Ascending aorta (tissue), 2 donors: ENCODE results near the gene SCAMP5. TPM values are rescaled to one million over a fixed set of nuclear protein-coding genes. Genes with fewer than 3 reads are reported as not detected.

Source experiments
- DNase-seq, 2 donors: peaks; one replicate each; pipeline ENCODE4 v3.0.0-alpha.2; 2019; ENCODE audit warnings: low spot score in 2 of 2
- H3K27ac ChIP-seq, 2 donors: fragments of 200-600 bp; sonication (generic); one replicate each; pipeline ENCODE4 v1.5.1; 2016 to 2017; ENCODE audit warnings: mild to moderate bottlenecking in 1 of 2
- H3K27me3 ChIP-seq: fragments of 200-600 bp; sonication (generic); one replicate; pipeline ENCODE4 v1.5.1; 2017
- H3K36me3 ChIP-seq, 2 donors: fragments of 200-600 bp; sonication (generic); one replicate each; pipeline ENCODE4 v1.5.1; 2016
- H3K4me1 ChIP-seq, 2 donors: fragments of 200-600 bp; sonication (generic); one replicate each; pipeline ENCODE4 v1.5.1; 2016 to 2017; ENCODE audit warnings: mild to moderate bottlenecking in 1 of 2
- H3K4me3 ChIP-seq, 2 donors: fragments of 200-600 bp; sonication (generic); one replicate each; pipeline ENCODE4 v1.5.1; 2016 to 2017; ENCODE audit warnings: mild to moderate bottlenecking in 1 of 2
- H3K9me3 ChIP-seq, 2 donors: fragments of 200-600 bp; sonication (generic); one replicate each; pipeline ENCODE4 v1.5.1; 2016
- CTCF ChIP-seq, 3 experiments: fragments of 200-600 bp in 2 of 3; fragments of 450-650 bp in 1 of 3; sonication (generic) in 2 of 3; IDR thresholded peaks; one replicate each; pipeline ENCODE4 v1.5.1; 2016 to 2019; ENCODE audit warnings: antibody characterized with exemption in 3 of 3, mild to moderate bottlenecking in 1 of 3, moderate library complexity in 1 of 3
- intact Hi-C: fragments of 100-400 bp; cut with DNase I; formaldehyde crosslinking; loops from one replicate; pipeline ENCODE4 v1.15.1; 2023
- total RNA-seq: library from RNA; depleted of rRNA; stranded (reverse); fragments of >200 nt; gene quantifications from one replicate; pipeline ENCODE4 v1.1.0, GENCODE V29; 2016

The SCAMP5 gene
- total RNA-seq, 1 donor from 2014 or later: 0.43 TPM

- no peak for DNase-seq
- H3K27ac ChIP-seq: peak overlapping the region; percentile 91 to 94
- H3K27me3 ChIP-seq: no peaks in the 10 kb centered on the region
- no peaks in the 10 kb centered on the region for H3K9me3 ChIP-seq
- no peak for TF ChIP-seq CTCF (IDR thresholded peaks at IDR 0.05)
- H3K36me3 ChIP-seq: no peaks in the 10 kb centered on the region
- H3K4me1 ChIP-seq: peaks cover 7 to 16% of the 10 kb centered on the region in 2 donors
- peak overlapping the region; percentile 71 to 84 for H3K4me3 ChIP-seq
- intact Hi-C loops: loop anchor here (2.0 to 10.0 kb wide), 4 partner anchors 64 to 584 kb away; partner anchors contain the start of genes ARID3B, CLK3 and PPCDC
These were observed 36.3 kb upstream of the SCAMP5 start for GRCh38 chr15:74958908-74959585.

DNA sequence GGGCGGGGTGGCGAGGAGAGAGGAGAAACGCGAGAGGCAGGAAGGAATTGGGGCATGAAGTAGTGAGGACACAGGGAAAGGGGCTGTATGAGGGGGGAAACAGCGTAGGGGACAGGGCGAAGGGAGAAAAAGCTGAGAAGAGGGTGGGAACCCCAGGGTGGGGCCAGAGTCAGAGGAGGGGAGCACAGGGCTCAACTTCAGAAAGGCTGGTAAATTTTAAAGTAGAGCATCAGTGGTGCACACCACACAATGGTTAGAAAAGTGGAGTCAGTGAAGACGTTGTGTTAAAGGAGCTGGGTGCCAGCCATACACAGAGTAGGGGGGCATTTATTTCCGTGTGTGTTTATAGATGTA is 35.8 kb upstream of the SCAMP5 start:
- no peak for DNase-seq
- Histone ChIP-seq H3K4me1 (peaks cover 7 to 16% of the 10 kb centered on the region in 2 donors), H3K36me3 (no peaks in the 10 kb centered on the region), H3K27ac (peak overlapping the region; percentile 91 to 94), H3K9me3 (no peaks in the 10 kb centered on the region), H3K27me3 (no peaks in the 10 kb centered on the region), H3K4me3 (peak overlapping the region; percentile 71 to 84)
- intact Hi-C loops: loop anchor here (2.0 to 10.0 kb wide), 4 partner anchors 63 to 585 kb away; partner anchors contain the start of genes ARID3B, CLK3 and PPCDC
- TF ChIP-seq CTCF (IDR thresholded peaks at IDR 0.05): no peak

GRCh38 chr15:74960286-74960685 is 35.1 kb upstream of the SCAMP5 start:
- H3K4me3 ChIP-seq: no peak overlapping the region
- no peak for DNase-seq
- no peaks in the 10 kb centered on the region for H3K36me3 ChIP-seq
- no peaks in the 10 kb centered on the region for H3K27me3 ChIP-seq
- no peak overlapping the region for H3K27ac ChIP-seq
- no peak for TF ChIP-seq CTCF (IDR thresholded peaks at IDR 0.05)
- peaks cover 5 to 13% of the 10 kb centered on the region in 2 donors for H3K4me1 ChIP-seq
- intact Hi-C loops: no loop called here
- no peaks in the 10 kb centered on the region for H3K9me3 ChIP-seq

GRCh38 chr15:74960995-74961588 is 34.3 kb upstream of the SCAMP5 start:
- Histone ChIP-seq H3K9me3 (no peaks in the 10 kb centered on the region), H3K4me3 (no peak overlapping the region), H3K27ac (no peak overlapping the region), H3K4me1 (peaks cover 4 to 11% of the 10 kb centered on the region in 2 donors), H3K36me3 (no peaks in the 10 kb centered on the region), H3K27me3 (no peaks in the 10 kb centered on the region)
- no peak for TF ChIP-seq CTCF (IDR thresholded peaks at IDR 0.05)
- intact Hi-C loops: no loop called here
- DNase-seq: no peak

- no peak overlapping the region for H3K4me3 ChIP-seq
- no peaks in the 10 kb centered on the region for H3K9me3 ChIP-seq
- TF ChIP-seq CTCF (IDR thresholded peaks at IDR 0.05): no peak
- H3K4me1 ChIP-seq: peaks cover 4 to 11% of the 10 kb centered on the region in 2 donors
- H3K27me3 ChIP-seq: no peaks in the 10 kb centered on the region
- no peak for DNase-seq
- intact Hi-C loops: no loop called here
- H3K27ac ChIP-seq: no peak overlapping the region
- no peaks in the 10 kb centered on the region for H3K36me3 ChIP-seq
These were observed 33.7 kb upstream of the SCAMP5 start for GRCh38 chr15:74961616-74962015.
